Sigmoid colon (tissue), 7 donors: ENCODE measurements around the gene TUBA3C. TPM values are rescaled to one million over a fixed set of nuclear protein-coding genes. Genes with fewer than 3 reads are reported as not detected.
"Not testable (repeated sequence)": the region's sequence is repeated elsewhere in the genome, so short reads cannot be mapped to it uniquely, and the experiment has no call there.

Source experiments
- DNase-seq: peaks from one replicate; pipeline ENCODE4 v3.0.0-alpha.2; 2019
- H3K27ac ChIP-seq, 4 donors: fragments of 200-600 bp; sonication (generic); one replicate each; pipeline ENCODE4 v1.5.1; 2016 to 2019; ENCODE audit warnings: mild to moderate bottlenecking in 1 of 4
- H3K27me3 ChIP-seq, 3 donors: fragments of 200-600 bp; sonication (generic); one replicate each; pipeline ENCODE4 v1.5.1; 2019; ENCODE audit warnings: mild to moderate bottlenecking in 1 of 3
- H3K36me3 ChIP-seq, 4 donors: fragments of 200-600 bp; sonication (generic); one replicate each; pipeline ENCODE4 v1.5.1; 2016 to 2019
- H3K4me1 ChIP-seq, 4 donors: fragments of 200-600 bp; sonication (generic); one replicate each; pipeline ENCODE4 v1.5.1; 2017 to 2019
- H3K4me3 ChIP-seq, 4 donors: fragments of 200-600 bp; sonication (generic); one replicate each; pipeline ENCODE4 v1.5.1; 2017 to 2019; ENCODE audit warnings: mild to moderate bottlenecking in 2 of 4, moderate library complexity in 1 of 4
- H3K9me3 ChIP-seq, 4 donors: fragments of 200-600 bp in 3 of 4; sonication (generic) in 3 of 4; one replicate each; pipeline versions ENCODE4 v1.5.1 to v1.6.1; 2013 to 2019
- CTCF ChIP-seq, 4 experiments: fragments of 450-650 bp in 3 of 4; fragments of 200-600 bp in 1 of 4; IDR thresholded peaks; one replicate each; pipeline ENCODE4 v1.5.1; 2016 to 2019; ENCODE audit warnings: antibody characterized with exemption in 4 of 4, mild to moderate bottlenecking in 3 of 4, moderate library complexity in 2 of 4
- EP300 ChIP-seq, 4 donors: sonication (generic); formaldehyde crosslinking; IDR thresholded peaks; one replicate each; pipeline ENCODE4 v1.6.1; 2017; ENCODE audit warnings: antibody characterized with exemption in 4 of 4
- POLR2A ChIP-seq, 2 donors: fragments of 450-650 bp; IDR thresholded peaks; one replicate each; pipeline ENCODE4 v1.6.1; 2016; ENCODE audit warnings: antibody characterized with exemption in 2 of 2, mild to moderate bottlenecking in 2 of 2, moderate library complexity in 2 of 2
- POLR2AphosphoS5 ChIP-seq, 4 donors: sonication (generic); formaldehyde crosslinking; IDR thresholded peaks; one replicate each; pipeline ENCODE4 v1.6.1; 2017; ENCODE audit warnings: antibody characterized with exemption in 4 of 4
- WGBS, 2 donors: extraction: QIAGEN DNeasy Blood & Tissue Kit; methylation state at CpG; one replicate each; pipeline ENCODE4 v1.1.7; 2013; 5-methylcytosine and 5-hydroxymethylcytosine counted together
- intact Hi-C: fragments of 100-400 bp; cut with DNase I; formaldehyde crosslinking; loops from one replicate; pipeline ENCODE4 v1.15.1; 2023
- polyA plus RNA-seq, 3 donors: library from polyadenylated mRNA; stranded (reverse); fragments of 200-250 nt; gene quantifications; one replicate each; pipeline ENCODE4 v1.2.3, GENCODE V29; 2013
- total RNA-seq, 4 donors: library from RNA; depleted of rRNA; stranded (reverse); fragments of >200 nt; gene quantifications; one replicate each; pipeline ENCODE4 v1.1.0, GENCODE V29; 2016
- donor health status: healthy with polysubstance abuse.
- donor health status: Bipolar disorder and iron deficiency.
- donor health status: healthy.

TUBA3C gene
- total RNA-seq (not detected), polyA plus RNA-seq (not detected)

- no peaks in the 10 kb centered on the region for H3K27me3 ChIP-seq
- H3K27ac ChIP-seq, result no peak within 1 kb of the TSS
- H3K4me1 ChIP-seq, result no peaks in the 10 kb centered on the region
- intact Hi-C loops, result no loop called here
- H3K9me3 ChIP-seq, result peaks cover 0 to 3% (median 0%) of the 10 kb centered on the region in 4 donors
- TF ChIP-seq CTCF (IDR thresholded peaks at IDR 0.05), result no peak
- TF ChIP-seq EP300 (IDR thresholded peaks at IDR 0.05), result no peak
- TF ChIP-seq POLR2AphosphoS5 (IDR thresholded peaks at IDR 0.05), result no peak
- TF ChIP-seq POLR2A (IDR thresholded peaks at IDR 0.05), result no peak
- no peak for DNase-seq
- H3K4me3 ChIP-seq, result no peak within 1 kb of the TSS
- H3K36me3 ChIP-seq, result no peaks in the 10 kb centered on the region
- 91 to 92% methylated on average over 40 of the region's 40 CpGs for WGBS, 2 donors
Observed at GRCh38 chr13:19181621-19182485, at the start of gene TUBA3C. TUBA3C (minus strand) TSS chr13:19181824; CDS start chr13:19181747, 77 bp downstream.

GRCh38 chr13:19207413-19207812 is 25.8 kb upstream of the TUBA3C start:
- H3K4me1 ChIP-seq, H3K36me3 ChIP-seq, H3K27me3 ChIP-seq, DNase-seq, H3K9me3 ChIP-seq, H3K27ac ChIP-seq, intact Hi-C loops, H3K4me3 ChIP-seq: not testable (repeated sequence)
- WGBS, 2 donors, result 79 to 85% methylated on average over 3 of the region's 3 CpGs

GRCh38 chr13:19192622-19193021 is 11.0 kb upstream of the TUBA3C start:
- H3K36me3 ChIP-seq, H3K4me3 ChIP-seq, intact Hi-C loops, H3K27ac ChIP-seq, DNase-seq, H3K9me3 ChIP-seq, H3K4me1 ChIP-seq, H3K27me3 ChIP-seq: not testable (repeated sequence)
- WGBS, 2 donors, result 84 to 89% methylated on average over 3 of the region's 3 CpGs

- H3K4me1 ChIP-seq, H3K36me3 ChIP-seq, H3K4me3 ChIP-seq, DNase-seq, H3K9me3 ChIP-seq, H3K27ac ChIP-seq, intact Hi-C loops, H3K27me3 ChIP-seq: not testable (repeated sequence)
- WGBS, 2 donors, result 90 to 92% methylated on average over 3 of the region's 3 CpGs
Observed at GRCh38 chr13:19189911-19190310, 8.3 kb upstream of the TUBA3C start.

GRCh38 chr13:19189368-19189767 is 7.7 kb upstream of the TUBA3C start:
- H3K9me3 ChIP-seq, H3K36me3 ChIP-seq, H3K27me3 ChIP-seq, H3K4me3 ChIP-seq, H3K27ac ChIP-seq, DNase-seq, intact Hi-C loops, H3K4me1 ChIP-seq: not testable (repeated sequence)
- 60 to 67% methylated on average over 4 of the region's 5 CpGs for WGBS, 2 donors

- Histone ChIP-seq H3K4me1 (no peaks in the 10 kb centered on the region), H3K27me3 (no peaks in the 10 kb centered on the region), H3K27ac (no peak overlapping the region), H3K9me3 (peaks cover 0 to 3% (median 0%) of the 10 kb centered on the region in 4 donors), H3K36me3 (no peaks in the 10 kb centered on the region), H3K4me3 (no peak overlapping the region)
- intact Hi-C loops, result no loop called here
- 71 to 75% methylated on average over 5 of the region's 5 CpGs for WGBS, 2 donors
- TF ChIP-seq POLR2A (IDR thresholded peaks at IDR 0.05) (no peak), CTCF (IDR thresholded peaks at IDR 0.05) (no peak), EP300 (IDR thresholded peaks at IDR 0.05) (no peak), POLR2AphosphoS5 (IDR thresholded peaks at IDR 0.05) (no peak)
- DNase-seq, result no peak
Observed at GRCh38 chr13:19185865-19186645, 4.4 kb upstream of the TUBA3C start.
